Measurements from ENCODE around the gene NFATC3. TPM values are rescaled to one million over a fixed set of nuclear protein-coding genes. Genes with fewer than 3 reads are reported as not detected.

Gene NFATC3
- 10 to 100 TPM in 11 of 12 donors, not detected in 1; 28.3 to 34.3 (median 30.7) TPM for polyA plus RNA-seq (ENCODE audit: insufficient read length in 12 of 12)
- long read RNA-seq, donor 1, full-length matches to known transcripts: 1 of 1 reads
- long read RNA-seq, donor 1, partial matches to known transcripts: 0 of 1 reads
- long read RNA-seq, donor 1, other reads (novel, unspliced or antisense): 0 of 1 reads
- long read RNA-seq, donor 2, full-length matches to known transcripts: 5 of 5 reads
- long read RNA-seq, donor 2, partial matches to known transcripts: 0 of 5 reads
- long read RNA-seq, donor 2, other reads (novel, unspliced or antisense): 0 of 5 reads
- long read RNA-seq, donor 3, full-length matches to known transcripts: 1 of 1 reads
- long read RNA-seq, donor 3, partial matches to known transcripts: 0 of 1 reads
- long read RNA-seq, donor 3, other reads (novel, unspliced or antisense): 0 of 1 reads
- long read RNA-seq, donor 4, partial matches to known transcripts: 0 of 1 reads
- long read RNA-seq, donor 4, other reads (novel, unspliced or antisense): 0 of 1 reads
- long read RNA-seq, donor 5, full-length matches to known transcripts: 8 of 8 reads
- long read RNA-seq, donor 5, partial matches to known transcripts: 0 of 8 reads
- long read RNA-seq, donor 5, other reads (novel, unspliced or antisense): 0 of 8 reads
- long read RNA-seq, donor 6, full-length matches to known transcripts: 1 of 1 reads
- long read RNA-seq, donor 6, partial matches to known transcripts: 0 of 1 reads
- long read RNA-seq, donor 6, other reads (novel, unspliced or antisense): 0 of 1 reads
- long read RNA-seq, donor 7: 0 reads
- long read RNA-seq, donor 8, full-length matches to known transcripts: 10 of 22 reads
- long read RNA-seq, donor 8, partial matches to known transcripts: 12 of 22 reads
- long read RNA-seq, donor 8, other reads (novel, unspliced or antisense): 0 of 22 reads
- long read RNA-seq, donor 9, full-length matches to known transcripts: 1 of 1 reads
- long read RNA-seq, donor 9, partial matches to known transcripts: 0 of 1 reads
- long read RNA-seq, donor 9, other reads (novel, unspliced or antisense): 0 of 1 reads
- long read RNA-seq, donor 10, full-length matches to known transcripts: 3 of 8 reads
- long read RNA-seq, donor 10, partial matches to known transcripts: 5 of 8 reads
- long read RNA-seq, donor 10, other reads (novel, unspliced or antisense): 0 of 8 reads
- long read RNA-seq, donor 11, full-length matches to known transcripts: 2 of 8 reads
- long read RNA-seq, donor 11, partial matches to known transcripts: 6 of 8 reads
- long read RNA-seq, donor 11, other reads (novel, unspliced or antisense): 0 of 8 reads

- peak; percentile 96 for DNase-seq
Measured at GRCh38 chr16:68085259-68086071, at the start of gene NFATC3. Gene NFATC3, plus strand, starts transcription at chr16:68085370. Its CDS starts 312 bp downstream, at chr16:68085682.

- no peak for DNase-seq
Measured at GRCh38 chr16:68037841-68038597, 47.2 kb upstream of the NFATC3 start.

GRCh38 chr16:68040506-68041288, 44.5 kb upstream of the NFATC3 start:
- peak; percentile 63 for DNase-seq

- DNase-seq: no peak
Measured at GRCh38 chr16:68041783-68042182, 43.4 kb upstream of the NFATC3 start.

GRCh38 chr16:68046106-68046505, 39.1 kb upstream of the NFATC3 start:
- DNase-seq: no peak

GRCh38 chr16:68047987-68048386, 37.2 kb upstream of the NFATC3 start:
- DNase-seq: no peak

- DNase-seq: no peak
Measured at GRCh38 chr16:68049449-68049848, 35.7 kb upstream of the NFATC3 start.

- no peak for DNase-seq
Measured at GRCh38 chr16:68055395-68055794, 29.8 kb upstream of the NFATC3 start.

- no peak for DNase-seq
Measured at GRCh38 chr16:68059804-68060203, 25.4 kb upstream of the NFATC3 start.

- no peak for DNase-seq
Measured at GRCh38 chr16:68061396-68061795, 23.8 kb upstream of the NFATC3 start.

GRCh38 chr16:68062910-68063393, 22.2 kb upstream of the NFATC3 start:
- DNase-seq: no peak

GRCh38 chr16:68064791-68065365, 20.3 kb upstream of the NFATC3 start:
- no peak for DNase-seq

- DNase-seq: no peak
Measured at GRCh38 chr16:68065716-68066305, 19.4 kb upstream of the NFATC3 start.

- no peak for DNase-seq
Measured at GRCh38 chr16:68066763-68067162, 18.4 kb upstream of the NFATC3 start.

- DNase-seq: no peak
Measured at GRCh38 chr16:68068926-68069325, 16.2 kb upstream of the NFATC3 start.

- DNase-seq: no peak
Measured at GRCh38 chr16:68069511-68070248, 15.5 kb upstream of the NFATC3 start.

GRCh38 chr16:68070249-68070730, 14.9 kb upstream of the NFATC3 start:
- no peak for DNase-seq
